Peyer's patch (tissue), 4 donors: ENCODE data around the gene TBCK. TPM values are rescaled to one million over a fixed set of nuclear protein-coding genes. Genes with fewer than 3 reads are reported as not detected.

Experiments used
- DNase-seq, 3 donors: peaks; one replicate each; pipeline ENCODE4 v3.0.0-alpha.2; 2017 to 2019
- H3K27ac ChIP-seq, 4 donors: fragments of 200-600 bp; sonication (generic); one replicate each; pipeline ENCODE4 v1.5.1; 2016 to 2019
- H3K27me3 ChIP-seq, 2 donors: fragments of 200-600 bp; sonication (generic); one replicate each; pipeline ENCODE4 v1.5.1; 2019
- H3K36me3 ChIP-seq, 3 donors: fragments of 200-600 bp; sonication (generic); one replicate each; pipeline ENCODE4 v1.5.1; 2016 to 2019
- H3K4me1 ChIP-seq, 4 donors: fragments of 200-600 bp; sonication (generic); one replicate each; pipeline ENCODE4 v1.5.1; 2016 to 2019
- H3K4me3 ChIP-seq, 4 donors: fragments of 200-600 bp; sonication (generic); 1 replicate in 3 of 4; 2 replicates in 1 of 4; pipeline ENCODE4 v1.5.1; 2016 to 2019; ENCODE audit warnings: mild to moderate bottlenecking in 1 of 4
- H3K9me3 ChIP-seq, 4 donors: fragments of 200-600 bp; sonication (generic); one replicate each; pipeline ENCODE4 v1.5.1; 2016 to 2019; ENCODE audit warnings: mild to moderate bottlenecking in 1 of 4
- POLR2A ChIP-seq, 2 donors: fragments of 450-650 bp; IDR thresholded peaks; one replicate each; pipeline ENCODE4 v1.5.1; 2017; ENCODE audit warnings: antibody characterized with exemption in 2 of 2, mild to moderate bottlenecking in 2 of 2, moderate library complexity in 2 of 2
- total RNA-seq, 4 donors: library from RNA; depleted of rRNA; stranded (reverse); fragments of >200 nt; gene quantifications; one replicate each; pipeline ENCODE4 v1.1.0, GENCODE V29; 2016
- TF ChIP-seq, protein P1 (sequence below), 6 experiments: fragments of 450-650 bp in 4 of 6; fragments of 200-600 bp in 2 of 6; sonication (generic) in 1 of 6; IDR thresholded peaks; one replicate each; pipeline ENCODE4 v1.5.1; 2017 to 2019; ENCODE audit warnings: antibody characterized with exemption in 6 of 6, mild to moderate bottlenecking in 3 of 6, moderate library complexity in 1 of 6

TBCK gene
- total RNA-seq, 4 donors from 2014 or later, result 39.9 to 96.6 (median 53.1) TPM

DNA sequence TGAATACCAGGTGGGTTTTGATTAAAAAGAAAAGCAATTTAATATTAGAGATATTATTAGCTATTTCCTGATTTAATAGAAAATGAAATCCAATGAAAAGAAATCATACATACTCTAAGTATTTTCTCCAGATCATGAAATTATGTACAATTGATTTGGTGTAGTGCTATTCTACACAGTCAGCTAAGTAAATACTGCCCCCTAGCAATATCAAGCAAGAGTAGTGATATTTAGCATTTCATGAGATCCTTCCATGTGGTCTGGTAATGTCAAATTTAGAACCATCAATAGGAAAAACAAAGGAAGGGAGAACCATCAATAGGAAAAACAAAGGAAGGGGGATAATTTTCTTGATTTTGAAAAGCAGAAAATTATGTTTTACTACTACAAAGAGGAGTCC, 114.6 kb downstream of the TBCK start:
- Histone ChIP-seq H3K27ac (no peak overlapping the region), H3K27me3 (no peaks in the 10 kb centered on the region), H3K4me3 (no peak overlapping the region), H3K9me3 (no peaks in the 10 kb centered on the region), H3K36me3 (no peaks in the 10 kb centered on the region), H3K4me1 (no peaks in the 10 kb centered on the region)
- no peak for TF ChIP-seq POLR2A (IDR thresholded peaks at IDR 0.05)
- TF ChIP-seq, protein P1, sequence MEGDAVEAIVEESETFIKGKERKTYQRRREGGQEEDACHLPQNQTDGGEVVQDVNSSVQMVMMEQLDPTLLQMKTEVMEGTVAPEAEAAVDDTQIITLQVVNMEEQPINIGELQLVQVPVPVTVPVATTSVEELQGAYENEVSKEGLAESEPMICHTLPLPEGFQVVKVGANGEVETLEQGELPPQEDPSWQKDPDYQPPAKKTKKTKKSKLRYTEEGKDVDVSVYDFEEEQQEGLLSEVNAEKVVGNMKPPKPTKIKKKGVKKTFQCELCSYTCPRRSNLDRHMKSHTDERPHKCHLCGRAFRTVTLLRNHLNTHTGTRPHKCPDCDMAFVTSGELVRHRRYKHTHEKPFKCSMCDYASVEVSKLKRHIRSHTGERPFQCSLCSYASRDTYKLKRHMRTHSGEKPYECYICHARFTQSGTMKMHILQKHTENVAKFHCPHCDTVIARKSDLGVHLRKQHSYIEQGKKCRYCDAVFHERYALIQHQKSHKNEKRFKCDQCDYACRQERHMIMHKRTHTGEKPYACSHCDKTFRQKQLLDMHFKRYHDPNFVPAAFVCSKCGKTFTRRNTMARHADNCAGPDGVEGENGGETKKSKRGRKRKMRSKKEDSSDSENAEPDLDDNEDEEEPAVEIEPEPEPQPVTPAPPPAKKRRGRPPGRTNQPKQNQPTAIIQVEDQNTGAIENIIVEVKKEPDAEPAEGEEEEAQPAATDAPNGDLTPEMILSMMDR (IDR thresholded peaks at IDR 0.05), result peak in 4 of 6 experiments; percentile 28 to 50 (median 48)
- DNase-seq, result no peak

DNA sequence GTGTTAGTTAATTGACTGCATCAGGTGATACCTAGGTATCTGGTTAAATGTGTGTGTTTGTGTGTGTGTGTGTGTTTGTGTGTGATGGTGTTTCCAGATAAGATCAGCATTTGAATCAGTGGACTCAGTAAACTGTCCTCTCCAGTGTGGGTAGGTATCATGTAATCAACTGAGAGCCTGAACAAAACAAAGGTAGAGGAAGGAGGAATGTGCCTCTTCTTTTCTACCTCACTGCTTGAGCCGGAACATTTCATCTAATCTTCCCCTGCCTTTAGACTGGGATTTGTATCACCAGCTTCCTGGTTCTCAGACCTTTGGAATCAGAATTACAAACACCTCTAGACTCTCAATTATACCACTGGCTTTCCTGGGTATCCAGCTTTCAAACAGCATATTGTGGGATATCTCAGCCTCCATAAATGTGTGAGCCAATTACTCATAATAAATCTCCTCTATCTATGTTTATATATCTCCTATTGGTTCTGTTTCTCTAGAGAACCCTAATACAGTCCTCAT, 120.5 kb downstream of the TBCK start:
- Histone ChIP-seq H3K9me3 (no peaks in the 10 kb centered on the region), H3K27me3 (no peaks in the 10 kb centered on the region), H3K36me3 (peaks cover 0 to 13% (median 0%) of the 10 kb centered on the region in 3 donors), H3K27ac (peak overlapping the region in 1 of 4 donors; percentile 12), H3K4me1 (no peaks in the 10 kb centered on the region), H3K4me3 (no peak overlapping the region)
- no peak for DNase-seq
- TF ChIP-seq POLR2A (IDR thresholded peaks at IDR 0.05), result no peak
- TF ChIP-seq, protein P1 (IDR thresholded peaks at IDR 0.05), result no peak

DNA sequence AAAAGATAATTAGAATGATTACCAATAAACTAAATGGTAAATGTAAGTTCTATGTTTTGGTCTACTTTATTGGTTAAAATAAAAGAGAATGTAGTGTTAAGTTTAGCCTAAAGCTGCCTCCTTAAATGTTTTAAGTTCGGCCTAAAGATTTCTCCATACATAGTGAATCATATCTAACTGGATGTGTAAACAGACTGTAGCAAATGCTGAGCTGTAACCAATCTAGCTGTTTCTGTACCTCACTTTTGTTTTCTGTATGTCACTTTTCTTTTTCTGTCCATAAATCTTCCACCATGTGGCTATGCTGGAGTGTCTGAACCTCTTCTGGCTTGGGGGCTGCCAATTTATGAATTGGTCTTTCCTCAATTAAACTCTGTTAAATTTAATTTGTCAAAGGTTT, 121.2 kb downstream of the TBCK start:
- H3K27ac ChIP-seq, result no peak overlapping the region
- no peaks in the 10 kb centered on the region for H3K9me3 ChIP-seq
- H3K4me3 ChIP-seq, result no peak overlapping the region
- DNase-seq, result no peak
- H3K27me3 ChIP-seq, result no peaks in the 10 kb centered on the region
- peaks cover 0 to 13% (median 0%) of the 10 kb centered on the region in 3 donors for H3K36me3 ChIP-seq
- TF ChIP-seq POLR2A (IDR thresholded peaks at IDR 0.05), result no peak
- TF ChIP-seq, protein P1 (IDR thresholded peaks at IDR 0.05), result no peak
- no peaks in the 10 kb centered on the region for H3K4me1 ChIP-seq

DNA sequence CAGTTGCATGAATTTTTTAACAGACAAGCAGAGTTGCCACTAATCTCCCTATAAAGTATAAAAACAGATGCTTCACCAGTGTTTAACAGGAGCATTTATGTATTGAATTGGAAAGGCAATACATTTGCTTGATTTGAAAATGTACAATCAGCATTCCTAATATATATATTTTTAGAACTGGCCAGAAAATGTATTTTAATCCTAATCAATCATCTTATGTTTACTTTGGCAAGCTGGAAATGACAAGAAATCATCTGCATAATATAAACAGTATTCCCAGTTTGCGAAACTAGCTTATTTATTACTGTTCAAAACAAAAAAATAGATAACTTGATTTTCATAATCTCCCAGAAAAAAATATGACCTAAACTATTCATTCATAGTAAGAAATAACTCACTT, 123.9 kb downstream of the TBCK start:
- Histone ChIP-seq H3K4me3 (no peak overlapping the region), H3K36me3 (peaks cover 0 to 13% (median 0%) of the 10 kb centered on the region in 3 donors), H3K27ac (no peak overlapping the region), H3K27me3 (no peaks in the 10 kb centered on the region), H3K4me1 (no peaks in the 10 kb centered on the region), H3K9me3 (no peaks in the 10 kb centered on the region)
- TF ChIP-seq POLR2A (IDR thresholded peaks at IDR 0.05), result no peak
- TF ChIP-seq, protein P1 (IDR thresholded peaks at IDR 0.05), result no peak
- no peak for DNase-seq

DNA sequence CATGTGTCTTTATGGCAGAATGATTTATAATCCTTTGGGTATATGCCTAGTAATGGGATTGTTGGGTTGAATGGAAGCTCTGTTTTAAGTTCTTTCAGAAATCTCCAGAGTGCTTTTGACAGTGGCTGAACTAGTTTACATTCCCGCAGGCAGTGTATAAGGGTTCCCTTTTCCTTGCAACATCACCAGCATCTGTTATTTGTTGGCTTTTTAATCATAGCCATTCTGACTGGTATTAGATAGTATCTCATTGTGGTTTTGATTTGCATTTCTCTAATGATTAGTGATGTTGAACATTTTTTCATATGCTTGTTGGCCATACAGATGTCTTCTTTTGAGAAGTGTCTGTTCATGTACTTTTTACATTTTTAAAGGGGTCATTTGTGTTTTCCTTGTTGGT, 129.8 kb downstream of the TBCK start:
- no peak overlapping the region for H3K4me3 ChIP-seq
- no peak overlapping the region for H3K27ac ChIP-seq
- no peaks in the 10 kb centered on the region for H3K9me3 ChIP-seq
- H3K27me3 ChIP-seq, result no peaks in the 10 kb centered on the region
- H3K4me1 ChIP-seq, result no peaks in the 10 kb centered on the region
- TF ChIP-seq, protein P1 (IDR thresholded peaks at IDR 0.05), result no peak
- no peak for TF ChIP-seq POLR2A (IDR thresholded peaks at IDR 0.05)
- peaks cover 0 to 5% (median 0%) of the 10 kb centered on the region in 3 donors for H3K36me3 ChIP-seq
- DNase-seq, result no peak

DNA sequence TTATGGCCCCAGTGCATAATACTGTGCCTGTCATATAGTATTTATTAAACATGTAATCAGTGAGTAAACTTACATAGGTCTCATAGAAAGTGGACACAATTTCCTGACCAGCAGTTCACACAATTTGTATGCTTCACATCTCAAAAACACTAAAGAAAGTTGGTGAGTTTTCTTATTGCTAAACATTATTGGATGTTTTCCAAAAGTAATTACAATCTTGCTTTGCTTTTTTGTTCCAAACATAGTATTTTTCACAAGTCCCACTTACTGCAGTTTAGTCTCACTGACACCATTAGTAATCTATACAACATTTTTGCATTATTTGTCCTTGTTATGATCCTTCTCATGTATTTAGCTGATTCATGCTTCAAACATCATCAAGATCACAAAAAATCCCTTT, 132.5 kb downstream of the TBCK start:
- no peaks in the 10 kb centered on the region for H3K4me1 ChIP-seq
- no peaks in the 10 kb centered on the region for H3K27me3 ChIP-seq
- H3K4me3 ChIP-seq, result no peak overlapping the region
- peaks cover 0 to 5% (median 0%) of the 10 kb centered on the region in 3 donors for H3K36me3 ChIP-seq
- H3K9me3 ChIP-seq, result no peaks in the 10 kb centered on the region
- no peak overlapping the region for H3K27ac ChIP-seq
- TF ChIP-seq, protein P1 (IDR thresholded peaks at IDR 0.05), result no peak
- no peak for TF ChIP-seq POLR2A (IDR thresholded peaks at IDR 0.05)
- no peak for DNase-seq
